ENCODE results near the gene KDELR1. TPM values are rescaled to one million over a fixed set of nuclear protein-coding genes. Genes with fewer than 3 reads are reported as not detected.

The KDELR1 gene
- total RNA-seq, 3 donors from 2014 or later (not counting 1 experiment from before 2014, with no cell fraction given) = 41.5 to 47.5 (median 46.0) TPM

- Mint-ChIP-seq H3K9me3 (no peaks in the 10 kb centered on the region), H3K27ac (no peak overlapping the region), H3K4me1 (no peaks in the 10 kb centered on the region), H3K4me3 (no peak overlapping the region), H3K36me3 (no peaks in the 10 kb centered on the region), H3K27me3 (ENCODE audit: low read depth in 2 of 2) (no peaks in the 10 kb centered on the region)
- H3K9me3 ChIP-seq (ENCODE audit: control insufficient read depth, insufficient read depth, low read length) = no peaks in the 10 kb centered on the region
- TF ChIP-seq CTCF (IDR thresholded peaks at IDR 0.05) = no peak
- no peak overlapping the region for H3K27ac ChIP-seq (ENCODE audit: low read length)
- H3K27me3 ChIP-seq (ENCODE audit: control insufficient read depth, insufficient read depth, low read length) = no peaks in the 10 kb centered on the region
- ATAC-seq = no peak
- no peak overlapping the region for H3K4me3 ChIP-seq (ENCODE audit: low read length)
- intact Hi-C loops (cut with micrococcal nuclease) = no loop called here
- no peak for DNase-seq
- no peaks in the 10 kb centered on the region for H3K4me1 ChIP-seq (ENCODE audit: control insufficient read depth, insufficient read depth, low read length)
- peaks cover 26% of the 10 kb centered on the region for H3K36me3 ChIP-seq (ENCODE audit: control insufficient read depth, insufficient read depth, low read length)
- 92% methylated on average over 8 of the region's 8 CpGs for WGBS (ENCODE audit: insufficient coverage)
These were observed 9.1 kb downstream of the KDELR1 start for GRCh38 chr19:48382286-48382685.

- H3K27me3 Mint-ChIP-seq (ENCODE audit: low read depth in 2 of 2) = no peaks in the 10 kb centered on the region
- H3K9me3 ChIP-seq (ENCODE audit: control insufficient read depth, insufficient read depth, low read length) = no peaks in the 10 kb centered on the region
- no peak overlapping the region for H3K27ac ChIP-seq (ENCODE audit: low read length)
- H3K4me1 ChIP-seq (ENCODE audit: control insufficient read depth, insufficient read depth, low read length) = no peaks in the 10 kb centered on the region
- no peak overlapping the region for H3K4me3 Mint-ChIP-seq
- no peaks in the 10 kb centered on the region for H3K9me3 Mint-ChIP-seq
- H3K4me1 Mint-ChIP-seq = no peaks in the 10 kb centered on the region
- intact Hi-C loops (cut with micrococcal nuclease) = no loop called here
- H3K27ac Mint-ChIP-seq = no peak overlapping the region
- H3K36me3 ChIP-seq (ENCODE audit: control insufficient read depth, insufficient read depth, low read length) = peaks cover 22% of the 10 kb centered on the region
- no peak overlapping the region for H3K4me3 ChIP-seq (ENCODE audit: low read length)
- DNase-seq = no peak
- TF ChIP-seq CTCF (IDR thresholded peaks at IDR 0.05) = no peak
- H3K27me3 ChIP-seq (ENCODE audit: control insufficient read depth, insufficient read depth, low read length) = no peaks in the 10 kb centered on the region
- no peak for ATAC-seq
- WGBS (ENCODE audit: insufficient coverage) = 95% methylated on average over 11 of the region's 11 CpGs
- no peaks in the 10 kb centered on the region for H3K36me3 Mint-ChIP-seq
These were observed 10.0 kb downstream of the KDELR1 start for GRCh38 chr19:48381178-48381950.

- Mint-ChIP-seq H3K4me3 (no peak overlapping the region), H3K27me3 (ENCODE audit: low read depth in 2 of 2) (no peaks in the 10 kb centered on the region), H3K9me3 (no peaks in the 10 kb centered on the region), H3K4me1 (no peaks in the 10 kb centered on the region), H3K36me3 (no peaks in the 10 kb centered on the region), H3K27ac (no peak overlapping the region)
- 89% methylated on average over 5 of the region's 5 CpGs for WGBS (ENCODE audit: insufficient coverage)
- peaks cover 5% of the 10 kb centered on the region for H3K36me3 ChIP-seq (ENCODE audit: control insufficient read depth, insufficient read depth, low read length)
- H3K4me1 ChIP-seq (ENCODE audit: control insufficient read depth, insufficient read depth, low read length) = no peaks in the 10 kb centered on the region
- intact Hi-C loops (cut with micrococcal nuclease) = no loop called here
- no peaks in the 10 kb centered on the region for H3K9me3 ChIP-seq (ENCODE audit: control insufficient read depth, insufficient read depth, low read length)
- ATAC-seq (no peak), DNase-seq (no peak)
- H3K27ac ChIP-seq (ENCODE audit: low read length) = no peak overlapping the region
- TF ChIP-seq CTCF (IDR thresholded peaks at IDR 0.05) = no peak
- no peaks in the 10 kb centered on the region for H3K27me3 ChIP-seq (ENCODE audit: control insufficient read depth, insufficient read depth, low read length)
- H3K4me3 ChIP-seq (ENCODE audit: low read length) = no peak overlapping the region
These were observed 12.3 kb downstream of the KDELR1 start for GRCh38 chr19:48379058-48379457.

GRCh38 chr19:48378194-48378570, 13.2 kb downstream of the KDELR1 start:
- H3K27me3 Mint-ChIP-seq (ENCODE audit: low read depth in 2 of 2) = no peaks in the 10 kb centered on the region
- no peak overlapping the region for H3K27ac Mint-ChIP-seq
- no peaks in the 10 kb centered on the region for H3K4me1 Mint-ChIP-seq
- Histone ChIP-seq H3K4me1 (ENCODE audit: control insufficient read depth, insufficient read depth, low read length) (no peaks in the 10 kb centered on the region), H3K27me3 (ENCODE audit: control insufficient read depth, insufficient read depth, low read length) (no peaks in the 10 kb centered on the region), H3K9me3 (ENCODE audit: control insufficient read depth, insufficient read depth, low read length) (no peaks in the 10 kb centered on the region), H3K36me3 (ENCODE audit: control insufficient read depth, insufficient read depth, low read length) (no peaks in the 10 kb centered on the region), H3K27ac (ENCODE audit: low read length) (no peak overlapping the region), H3K4me3 (ENCODE audit: low read length) (no peak overlapping the region)
- H3K9me3 Mint-ChIP-seq = no peaks in the 10 kb centered on the region
- TF ChIP-seq CTCF (IDR thresholded peaks at IDR 0.05) = no peak
- no peaks in the 10 kb centered on the region for H3K36me3 Mint-ChIP-seq
- ATAC-seq = no peak
- WGBS (ENCODE audit: insufficient coverage) = 89% methylated on average over 10 of the region's 10 CpGs
- H3K4me3 Mint-ChIP-seq = no peak overlapping the region
- no peak for DNase-seq
- intact Hi-C loops (cut with micrococcal nuclease) = no loop called here

Measured in natural killer cell (primary cell).